NCI-H1694 treated with DMSO at 0.1 percent for 48 hours (cell line): ENCODE data around the gene BAAT.
A peak's percentile ranks its signal among the peaks of the same experiment; 100 is the strongest.

Experiments
- DNase-seq: peaks from one replicate; lab custom pipeline; 2025; lab: John Stamatoyannopoulos, UW

The BAAT gene

GRCh38 chr9:101398068-101398929, 13.5 kb upstream of the BAAT start, which contains the start of the genes MRPL50 and ZNF189:
TSS of gene MRPL50 (minus strand) at chr9:101398618. CDS start at chr9:101398592, 26 bp downstream.
TSS of gene ZNF189 (plus strand) at chr9:101398851. CDS start at chr9:101399157, 306 bp downstream.
- peak; percentile 96 for DNase-seq

GRCh38 chr9:101397746-101398067, 12.9 kb upstream of the BAAT start:
- no peak for DNase-seq

GRCh38 chr9:101394687-101395086, 9.9 kb upstream of the BAAT start:
- DNase-seq: no peak

- no peak for DNase-seq
Observed at GRCh38 chr9:101393135-101393534, 8.3 kb upstream of the BAAT start.

- peak; percentile 20 for DNase-seq
Observed at GRCh38 chr9:101388507-101388993, 3.7 kb upstream of the BAAT start.

- DNase-seq: peak; percentile 62
Observed at GRCh38 chr9:101387871-101388506, 3.2 kb upstream of the BAAT start.

- DNase-seq: no peak
Observed at GRCh38 chr9:101383361-101383760, 1.4 kb downstream of the BAAT start.

- DNase-seq: no peak
Observed at GRCh38 chr9:101381833-101382342, 2.9 kb downstream of the BAAT start.

GRCh38 chr9:101381118-101381517, 3.7 kb downstream of the BAAT start:
- no peak for DNase-seq

- DNase-seq: no peak
Observed at GRCh38 chr9:101380295-101380694, 4.5 kb downstream of the BAAT start.

- no peak for DNase-seq
Observed at GRCh38 chr9:101376111-101376848, 8.5 kb downstream of the BAAT start.

GRCh38 chr9:101375546-101375945, 9.3 kb downstream of the BAAT start:
- DNase-seq: no peak

- DNase-seq: no peak
Observed at GRCh38 chr9:101372327-101373118, 12.3 kb downstream of the BAAT start.

- no peak for DNase-seq
Observed at GRCh38 chr9:101371813-101372212, 13.0 kb downstream of the BAAT start.

- no peak for DNase-seq
Observed at GRCh38 chr9:101369884-101370531, 14.8 kb downstream of the BAAT start.

- DNase-seq: no peak
Observed at GRCh38 chr9:101369286-101369685, 15.5 kb downstream of the BAAT start.

- DNase-seq: no peak
Observed at GRCh38 chr9:101367323-101367722, 17.5 kb downstream of the BAAT start.

- DNase-seq: no peak
Observed at GRCh38 chr9:101366038-101366756, 18.6 kb downstream of the BAAT start.

- DNase-seq: no peak
Observed at GRCh38 chr9:101365181-101365580, 19.6 kb downstream of the BAAT start.

GRCh38 chr9:101362450-101362849, 22.4 kb downstream of the BAAT start:
- DNase-seq: no peak
